K562 (cell line): ENCODE measurements around the gene SERPINB7. TPM values are rescaled to one million over a fixed set of nuclear protein-coding genes. Genes with fewer than 3 reads are reported as not detected.

Experiments used
- ATAC-seq: fragments of 200-7000 bp; cut with Tn5 transposase; 3 replicates; pipeline ENCODE4 v1.9.1; 2020; ENCODE audit warnings: moderate library complexity
- BruUV-seq: library from RNA; stranded (reverse); fragments of 400-500 nt; replicated peaks from 2 replicates; lab custom pipeline; 2021; lab: Mats Ljungman, UMichigan
- CTCF ChIA-PET: fragments of 300-600 bp; formaldehyde crosslinking; extraction: SDS; loops from one replicate; lab custom pipeline; 2021; ENCODE audit warnings: low intra/inter-chr PET ratio; lab: Yijun Ruan, JAX
- POLR2A ChIA-PET: fragments of 300-600, 350-650 bp; sonication (Branson Sonifier 250); formaldehyde crosslinking; extraction: SDS; loops from one replicate; lab custom pipeline; 2021; ENCODE audit warnings: antibody characterized with exemption, inconsistent platforms; lab: Yijun Ruan, JAX
- DNase-seq, 4 experiments: peaks; one replicate each; pipeline versions ENCODE4 v3.0.0 to v3.0.0-alpha.2; 2011 to 2018; ENCODE audit warnings: low spot score in 3 of 4, mixed read lengths in 3 of 4; ENCODE audit errors: extremely low read depth in 1 of 4
- FAIRE-seq: peaks from 2 replicates; lab custom pipeline; 2011; peaks lifted over from hg19 to GRCh38; lab: Jason Lieb, UNC
- H2AFZ ChIP-seq: 2 replicates; pipeline ENCODE4 v1.6.0; 2011; ENCODE audit warnings: low read depth, low read length, control low read depth, inconsistent platforms
- H3K27ac ChIP-seq: fragments of 200-600 bp; 3 replicates; pipeline ENCODE4 v1.8.0; 2011; ENCODE audit warnings: low read depth, mild to moderate bottlenecking, control low read depth, inconsistent platforms, low read length, moderate library complexity, mixed read lengths; ENCODE audit errors: extremely low read depth
- H3K27me3 ChIP-seq, 2 experiments: fragments of 300-600 bp in 1 of 2; 2 replicates in 1 of 2; 3 replicates in 1 of 2; pipeline versions ENCODE4 v1.6.0 to v1.8.0; 2011; ENCODE audit warnings: inconsistent platforms in 2 of 2, low read length in 2 of 2, mild to moderate bottlenecking in 1 of 2, mixed read lengths in 1 of 2, moderate library complexity in 1 of 2; ENCODE audit not compliant: control insufficient read depth in 2 of 2, insufficient read depth in 2 of 2
- H3K36me3 ChIP-seq: fragments of 300-600 bp; 3 replicates; pipeline ENCODE4 v1.8.0; 2011; ENCODE audit warnings: mild to moderate bottlenecking, low read length, inconsistent platforms; ENCODE audit not compliant: control insufficient read depth, insufficient read depth
- H3K4me1 ChIP-seq, 2 experiments: fragments of 200-600 bp in 1 of 2; replicated peaks in 1 of 2; 2 replicates in 1 of 2; 3 replicates in 1 of 2; pipeline versions ENCODE4 v1.5.1 to v1.8.0; 2011; ENCODE audit warnings: inconsistent platforms in 2 of 2, low read length in 2 of 2, mild to moderate bottlenecking in 1 of 2, mixed read lengths in 1 of 2, moderate library complexity in 1 of 2; ENCODE audit not compliant: control insufficient read depth in 2 of 2, insufficient read depth in 2 of 2
- H3K4me2 ChIP-seq: 2 replicates; pipeline ENCODE4 v1.6.1; 2011; ENCODE audit warnings: low read length, control low read depth, inconsistent platforms, mixed read lengths; ENCODE audit not compliant: insufficient read depth
- H3K4me3 ChIP-seq: fragments of 200-600 bp; sonication (generic), shearing (Covaris generic); 2 replicates; pipeline ENCODE4 v1.5.1; 2016; ENCODE audit warnings: control low read depth, inconsistent platforms
- H3K79me2 ChIP-seq: fragments of 200-600 bp; 3 replicates; pipeline ENCODE4 v1.8.0; 2011; ENCODE audit warnings: low read length, inconsistent platforms; ENCODE audit not compliant: control insufficient read depth, insufficient read depth
- H3K9ac ChIP-seq, 2 experiments: 2 replicates each; pipeline versions ENCODE4 v1.6.0 to v1.6.1; 2011; ENCODE audit warnings: low read depth in 2 of 2, low read length in 2 of 2, control low read depth in 1 of 2, inconsistent platforms in 1 of 2, mild to moderate bottlenecking in 1 of 2, mixed read lengths in 1 of 2; ENCODE audit not compliant: insufficient read depth in 1 of 2
- H3K9me1 ChIP-seq: one replicate; pipeline ENCODE4 v1.6.0; 2011; ENCODE audit warnings: inconsistent platforms, mild to moderate bottlenecking, low read length, moderate library complexity; ENCODE audit not compliant: control insufficient read depth, insufficient read depth
- H3K9me3 ChIP-seq: replicated peaks from 2 replicates; pipeline ENCODE4 v1.5.1; 2011; ENCODE audit warnings: low read depth, low read length, inconsistent platforms; ENCODE audit not compliant: control insufficient read depth, insufficient read depth
- H4K20me1 ChIP-seq: replicated peaks from 2 replicates; pipeline ENCODE4 v1.6.1; 2011; ENCODE audit warnings: low read length, inconsistent platforms, mixed read lengths; ENCODE audit not compliant: control insufficient read depth, insufficient read depth
- MEF2D ChIP-seq: conservative IDR thresholded peaks from 2 replicates; pipeline ENCODE4 v1.6.1; 2016; ENCODE audit warnings: low read depth, missing genetic modification characterization, missing compliant biosample characterization
- RAD21 ChIP-seq, 2 experiments: fragments of 250-450 bp in 1 of 2; fragments of 450-650 bp in 1 of 2; sonication (Bioruptor Pico) in 1 of 2; formaldehyde crosslinking in 1 of 2; IDR thresholded peaks in 1 of 2; conservative IDR thresholded peaks in 1 of 2; 2 replicates each; pipeline versions ENCODE4 v1.4.0 to v1.8.0; 2020 to 2022; ENCODE audit warnings: mild to moderate bottlenecking in 2 of 2, moderate library complexity in 1 of 2
- SRF ChIP-seq, 2 experiments: fragments of 250-450, 450-650 bp in 1 of 2; sonication (Bioruptor Pico) in 1 of 2; sonication (generic) in 1 of 2; formaldehyde crosslinking; IDR thresholded peaks; 2 replicates each; pipeline versions ENCODE4 v1.5.0 to v1.5.1; 2020 to 2022; ENCODE audit warnings: mild to moderate bottlenecking in 1 of 2, missing genetic modification reagents in 1 of 2
- WGBS: fragments of 100-300 bp; shearing (Covaris generic); methylation state at CpG from one replicate; pipeline ENCODE4 v1.1.6; 2016; ENCODE audit warnings: low coverage, mixed read lengths; ENCODE audit not compliant: insufficient coverage; ENCODE audit errors: missing lambda C conversion rate; 5-methylcytosine and 5-hydroxymethylcytosine counted together
- in situ Hi-C: fragments of 300-500 bp; cut with MboI; formaldehyde crosslinking; loops from 4 replicates; pipeline ENCODE4 v1.15.0; 2018; ENCODE audit warnings: inconsistent platforms, mixed read lengths
- intact Hi-C: fragments of 100-400 bp; cut with micrococcal nuclease; formaldehyde crosslinking; loops from 2 replicates; pipeline ENCODE4 v1.14.2; 2022
- polyA plus RNA-seq, 8 experiments: library from polyadenylated mRNA; depleted of rRNA in 4 of 8; stranded (reverse) in 5 of 8; unstranded in 3 of 8; fragments of >200 nt; fragmentation: Nextera tagmentation in 2 of 8; fragmentation: Illumina TruSeq in 1 of 8; extraction: Ambion mirVana in 2 of 8; extraction: Trizol in 1 of 8; gene quantifications; 2 replicates each; pipeline versions ENCODE4 v1.2.1 to v1.2.3, GENCODE V29; 2011 to 2014; ENCODE audit warnings: inconsistent platforms in 1 of 8, missing spikeins in 1 of 8
- total RNA-seq, 7 experiments: library from RNA; depleted of rRNA in 6 of 7; stranded (reverse); fragments of >200 nt in 6 of 7; fragmentation: Illumina TruSeq in 2 of 7; extraction: Trizol in 2 of 7; gene quantifications; 2 replicates each; pipeline versions ENCODE4 v1.2.1 to v1.2.3, GENCODE V29; 2011 to 2021; ENCODE audit warnings: low replicate concordance in 1 of 7
- TF ChIP-seq, protein P1 (sequence below), 3 experiments: IDR thresholded peaks in 2 of 3; conservative IDR thresholded peaks in 1 of 3; 2 replicates each; pipeline ENCODE4 v1.5.1; 2011 to 2012; ENCODE audit warnings: low read length in 3 of 3, mild to moderate bottlenecking in 3 of 3, control low read depth in 2 of 3, improper control_type of control experiment in 1 of 3, inconsistent platforms in 1 of 3, low read depth in 1 of 3, mixed read lengths in 1 of 3, moderate library complexity in 1 of 3; ENCODE audit not compliant: insufficient read depth in 2 of 3

The SERPINB7 gene
- total and polyA plus RNA-seq, 9 of the 15 experiments (the other 6 are each of a cell fraction or from before 2014, with no cell fraction given), result not detected

DNA sequence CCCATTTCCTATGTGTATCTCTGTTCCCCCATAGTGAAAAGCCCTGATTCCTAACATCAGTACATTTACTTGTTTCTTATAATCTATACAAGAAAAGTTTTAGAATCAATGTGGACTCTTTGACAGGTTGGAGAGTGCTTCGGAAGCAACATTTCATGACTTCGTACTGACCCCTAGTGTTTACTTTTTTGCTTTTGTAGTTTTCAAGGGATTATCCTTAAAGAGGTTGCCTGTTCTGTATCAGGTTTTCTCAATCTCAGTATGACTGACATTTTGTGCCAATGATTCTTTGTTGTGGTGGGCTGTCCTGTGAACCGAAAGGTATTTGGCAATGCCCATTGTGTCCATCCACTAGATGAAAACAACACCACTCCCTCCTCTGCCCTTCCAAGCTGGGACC lies 69.0 kb downstream of the SERPINB7 start:
- H3K27me3 ChIP-seq, result no peaks in the 10 kb centered on the region
- no peaks in the 10 kb centered on the region for H3K9me3 ChIP-seq
- no peak overlapping the region for H3K9ac ChIP-seq
- no peaks in the 10 kb centered on the region for H4K20me1 ChIP-seq
- H3K79me2 ChIP-seq, result no peaks in the 10 kb centered on the region
- no peaks in the 10 kb centered on the region for H3K4me1 ChIP-seq
- in situ Hi-C loops (loop anchor here (25.0 kb wide), 1 partner anchor 832 kb away; no protein-coding TSS in a partner anchor), intact Hi-C loops (loop anchor here (10.0 kb wide), 1 partner anchor 499 kb away; no protein-coding TSS in a partner anchor)
- FAIRE-seq, result no peak
- H3K4me3 ChIP-seq, result no peak overlapping the region
- ChIA-PET POLR2A (no interaction called here), CTCF (no interaction called here)
- no peaks in the 10 kb centered on the region for H3K9me1 ChIP-seq
- peak in 1 of 4 experiments; percentile 4 for DNase-seq
- no peak for ATAC-seq
- 0% methylated on average over 3 of the region's 3 CpGs for WGBS
- TF ChIP-seq SRF (CRISPR knock-in tag; IDR thresholded peaks at IDR 0.05) (no peak), MEF2D (tag) (no peak), RAD21 (CRISPR knock-in tag; conservative IDR thresholded peaks at IDR 0.05 in 1 of 2, IDR thresholded peaks at IDR 0.05 in 1 of 2) (peak in 1 of 2 experiments; percentile 33; a peak in 1 of 4 replicates)
- TF ChIP-seq, protein P1, sequence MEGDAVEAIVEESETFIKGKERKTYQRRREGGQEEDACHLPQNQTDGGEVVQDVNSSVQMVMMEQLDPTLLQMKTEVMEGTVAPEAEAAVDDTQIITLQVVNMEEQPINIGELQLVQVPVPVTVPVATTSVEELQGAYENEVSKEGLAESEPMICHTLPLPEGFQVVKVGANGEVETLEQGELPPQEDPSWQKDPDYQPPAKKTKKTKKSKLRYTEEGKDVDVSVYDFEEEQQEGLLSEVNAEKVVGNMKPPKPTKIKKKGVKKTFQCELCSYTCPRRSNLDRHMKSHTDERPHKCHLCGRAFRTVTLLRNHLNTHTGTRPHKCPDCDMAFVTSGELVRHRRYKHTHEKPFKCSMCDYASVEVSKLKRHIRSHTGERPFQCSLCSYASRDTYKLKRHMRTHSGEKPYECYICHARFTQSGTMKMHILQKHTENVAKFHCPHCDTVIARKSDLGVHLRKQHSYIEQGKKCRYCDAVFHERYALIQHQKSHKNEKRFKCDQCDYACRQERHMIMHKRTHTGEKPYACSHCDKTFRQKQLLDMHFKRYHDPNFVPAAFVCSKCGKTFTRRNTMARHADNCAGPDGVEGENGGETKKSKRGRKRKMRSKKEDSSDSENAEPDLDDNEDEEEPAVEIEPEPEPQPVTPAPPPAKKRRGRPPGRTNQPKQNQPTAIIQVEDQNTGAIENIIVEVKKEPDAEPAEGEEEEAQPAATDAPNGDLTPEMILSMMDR (IDR thresholded peaks at IDR 0.05 in 2 of 3, conservative IDR thresholded peaks at IDR 0.05 in 1 of 3; ENCODE audit: insufficient read depth in 2 of 3, low read depth in 1 of 3, low read length in 3 of 3), result peak in 1 of 3 experiments; percentile 24; a peak in 1 of 6 replicates
- no TSS peak for BruUV-seq
- H3K4me2 ChIP-seq, result no peak overlapping the region
- H3K27ac ChIP-seq, result no peak overlapping the region
- no peaks in the 10 kb centered on the region for H3K36me3 ChIP-seq
- no peak overlapping the region for H2AFZ ChIP-seq
